NK-92 treated with Interleukin-12 subunit alpha and Interleukin-12 subunit beta, amount 100 ng/mL, for 24 hours (cell line): ENCODE results near the gene RASSF4.

ENCODE experiments used
- DNase-seq: peaks from one replicate; lab custom pipeline; 2025; lab: John Stamatoyannopoulos, UW

The RASSF4 gene

DNA sequence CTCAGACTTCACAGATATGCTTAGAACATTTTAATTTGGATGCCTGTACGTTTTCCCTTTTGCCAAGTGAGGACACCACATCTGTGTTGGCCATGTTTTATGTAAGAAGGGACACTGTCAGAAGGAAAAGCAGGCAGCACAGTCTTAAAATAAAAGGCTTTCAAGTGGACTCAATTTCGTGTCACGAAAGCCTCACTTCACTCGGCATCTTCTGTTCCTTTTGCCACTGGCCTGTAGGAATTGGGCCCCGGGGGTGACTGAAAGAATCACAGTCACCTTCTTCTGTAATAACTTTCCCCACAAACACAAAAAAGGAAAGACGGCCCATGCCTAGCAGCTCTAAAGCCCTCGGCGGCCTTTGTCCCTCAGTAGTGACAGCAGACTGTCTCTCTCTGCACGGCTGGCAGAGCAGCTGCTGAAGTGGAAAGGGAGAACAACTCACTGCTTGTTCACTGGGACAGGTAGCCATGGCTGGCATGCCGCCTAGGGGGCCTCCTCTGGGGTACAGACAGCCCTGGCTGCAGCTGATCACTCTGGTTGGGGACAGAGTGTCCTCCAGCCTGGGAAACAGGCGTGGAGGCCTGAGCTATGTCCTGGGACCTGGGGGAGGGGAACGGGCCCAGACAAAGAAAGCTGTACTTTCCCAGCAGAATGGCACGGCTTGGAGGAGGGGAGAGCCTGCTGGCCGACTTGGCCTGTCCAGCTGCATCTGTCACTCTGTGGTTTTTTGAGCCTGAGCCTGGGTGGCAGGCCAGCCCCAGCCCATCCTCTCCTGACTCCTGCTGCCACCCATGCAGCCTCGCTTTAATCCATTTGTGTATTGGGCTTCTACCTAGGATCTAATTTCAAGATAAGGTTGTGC is 4.4 kb downstream of the RASSF4 start:
- no peak for DNase-seq

- no peak for DNase-seq
Measured at GRCh38 chr10:44965104-44965503, 5.5 kb downstream of the RASSF4 start.

DNA sequence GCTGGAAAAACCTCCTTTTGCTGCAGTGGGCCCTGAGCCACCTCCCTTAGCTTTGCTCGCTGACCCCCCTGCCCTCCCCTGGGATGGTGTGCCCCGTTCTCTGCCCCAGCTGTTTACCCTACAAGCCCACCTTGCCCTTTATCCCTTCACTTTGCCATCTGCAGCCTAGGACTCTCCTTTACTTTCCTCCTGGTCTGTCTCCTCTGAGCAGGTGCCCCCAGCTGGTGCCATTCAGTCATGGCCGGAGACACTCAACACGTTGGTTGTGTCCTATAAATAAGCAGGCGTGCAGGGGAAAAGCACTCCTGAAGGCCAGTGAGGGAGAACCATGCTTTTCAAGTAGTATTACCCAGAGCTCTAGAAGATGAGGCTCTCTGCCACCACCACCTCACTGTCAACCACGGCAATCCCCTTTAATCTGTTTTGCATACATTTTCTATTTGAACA is 6.1 kb downstream of the RASSF4 start:
- no peak for DNase-seq

GRCh38 chr10:44966129-44966815 is 6.7 kb downstream of the RASSF4 start:
- DNase-seq = no peak

DNA sequence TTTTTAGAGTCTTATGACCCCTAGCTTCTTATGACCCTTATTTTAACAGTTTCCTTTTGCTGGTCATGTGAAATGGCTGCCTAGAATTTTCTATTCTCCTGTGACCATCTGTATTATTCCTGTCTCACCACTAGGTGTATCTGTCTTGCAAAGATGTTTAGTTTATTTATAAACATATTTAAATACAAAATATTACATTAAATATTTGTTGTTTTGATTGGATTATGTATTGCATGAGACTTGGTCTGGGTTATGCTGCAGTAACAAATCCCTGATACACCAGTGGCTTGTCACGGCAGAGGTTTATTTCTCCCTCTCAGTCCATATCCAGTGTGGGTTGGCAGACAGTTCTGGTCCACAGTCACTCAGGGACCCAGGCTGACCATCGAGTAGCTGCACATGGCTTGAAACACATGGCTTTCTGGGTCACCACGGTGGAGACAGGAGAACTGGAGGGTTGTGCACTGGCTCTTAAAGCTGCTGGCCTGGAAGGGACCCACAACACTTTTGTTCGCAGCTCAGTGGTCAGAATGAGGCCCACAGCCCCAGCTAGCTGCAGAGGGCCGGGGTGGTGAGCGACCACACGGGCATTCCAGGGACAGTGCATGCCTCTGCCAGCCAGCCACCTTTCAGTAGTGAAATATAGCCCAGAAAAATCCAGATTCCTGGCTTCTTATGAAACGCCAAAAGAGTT is 7.4 kb downstream of the RASSF4 start:
- no peak for DNase-seq

GRCh38 chr10:44967616-44968015 is 8.0 kb downstream of the RASSF4 start:
- no peak for DNase-seq

DNA sequence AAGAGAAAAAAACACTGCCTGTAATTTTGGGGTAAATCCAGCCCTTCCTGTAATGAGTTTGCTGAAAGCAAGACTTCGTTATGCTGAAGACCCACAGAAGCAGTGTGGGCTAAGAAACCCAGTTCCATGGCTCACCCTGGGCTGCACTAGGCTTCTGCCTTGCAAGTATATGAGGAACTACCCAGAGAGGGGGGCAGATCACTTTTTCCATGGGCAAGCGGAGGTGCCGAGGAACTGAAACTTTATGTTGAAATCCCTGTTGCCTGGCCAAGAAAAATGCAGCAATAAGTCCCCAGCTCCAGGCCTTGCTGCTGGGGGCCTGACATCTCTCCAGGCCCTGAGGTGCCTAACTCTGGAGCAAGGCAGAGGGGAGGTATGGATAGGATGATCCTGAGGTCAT is 8.5 kb downstream of the RASSF4 start:
- DNase-seq = peak; percentile 57

DNA sequence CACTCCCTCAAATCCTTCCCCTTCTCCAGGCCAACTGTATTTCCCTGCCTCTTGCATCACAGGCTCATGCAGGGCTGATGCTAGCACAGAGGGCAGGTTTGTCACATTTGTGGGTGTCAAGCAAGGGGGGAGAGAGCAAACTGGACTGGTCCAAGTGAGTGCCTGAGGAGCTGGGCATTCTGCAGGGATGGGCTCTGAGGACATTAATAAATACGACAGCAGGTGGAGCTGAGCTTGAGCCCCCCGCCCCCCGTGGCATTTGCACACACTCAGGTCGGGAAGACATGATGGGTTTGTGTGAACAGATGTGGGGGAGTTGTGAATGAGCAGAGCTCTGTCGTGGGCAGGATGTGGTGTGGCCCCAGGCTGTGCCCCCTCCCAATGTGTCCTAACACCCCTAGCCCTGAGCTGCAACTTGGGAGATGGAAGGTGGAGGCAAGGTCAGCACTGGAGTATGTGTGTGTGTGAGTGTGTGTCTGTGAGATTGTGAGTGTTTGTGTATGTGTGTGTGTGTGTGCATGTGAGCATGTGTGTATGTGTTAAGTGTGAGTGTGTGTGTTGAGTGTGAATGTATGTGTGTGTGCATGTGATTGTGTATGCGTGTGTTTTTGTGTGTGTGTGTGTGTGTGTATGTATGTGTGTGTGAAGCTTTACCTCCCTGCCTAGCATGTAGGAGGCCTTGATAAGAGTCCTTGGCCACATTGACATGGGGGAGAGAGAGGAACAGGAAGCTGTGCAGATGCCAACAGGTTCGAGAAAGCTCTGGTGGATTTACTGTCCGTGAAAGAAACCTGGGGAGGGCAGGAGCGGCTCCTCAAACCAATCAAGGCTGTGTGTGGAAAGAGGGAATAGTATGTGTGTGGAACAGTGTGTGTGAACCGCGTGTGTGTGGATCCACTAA is 9.1 kb downstream of the RASSF4 start:
- DNase-seq = peak; percentile 77

- DNase-seq = no peak
Measured at GRCh38 chr10:44969854-44970253, 10.3 kb downstream of the RASSF4 start.

DNA sequence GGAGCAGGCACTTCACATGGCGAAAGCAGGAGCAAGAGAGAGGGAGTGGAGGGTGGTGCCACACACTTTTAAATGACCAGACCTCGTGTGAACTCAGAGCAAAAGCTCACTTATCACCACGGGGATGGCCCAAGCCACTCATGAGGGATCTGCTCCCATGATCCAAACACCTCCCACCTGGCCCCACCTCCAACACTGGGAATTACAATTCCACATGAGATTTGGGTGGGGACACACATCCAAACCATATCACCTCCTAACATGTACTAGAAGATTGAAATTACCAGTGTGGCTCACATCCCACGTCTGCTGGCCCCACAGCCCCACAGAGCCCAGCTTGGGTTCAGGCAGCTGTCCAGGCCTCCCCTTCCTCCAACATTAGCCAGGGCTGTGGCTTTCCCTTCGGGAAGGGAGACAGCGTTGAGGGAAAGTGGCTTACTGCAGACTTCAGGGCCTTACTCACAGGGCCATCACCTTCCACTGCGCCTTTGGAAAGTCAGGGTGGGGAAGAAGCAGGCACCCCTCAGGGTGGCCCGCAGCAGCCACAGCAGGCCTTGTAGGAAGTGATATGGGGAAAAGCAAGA is 11.3 kb downstream of the RASSF4 start:
- DNase-seq = no peak

DNA sequence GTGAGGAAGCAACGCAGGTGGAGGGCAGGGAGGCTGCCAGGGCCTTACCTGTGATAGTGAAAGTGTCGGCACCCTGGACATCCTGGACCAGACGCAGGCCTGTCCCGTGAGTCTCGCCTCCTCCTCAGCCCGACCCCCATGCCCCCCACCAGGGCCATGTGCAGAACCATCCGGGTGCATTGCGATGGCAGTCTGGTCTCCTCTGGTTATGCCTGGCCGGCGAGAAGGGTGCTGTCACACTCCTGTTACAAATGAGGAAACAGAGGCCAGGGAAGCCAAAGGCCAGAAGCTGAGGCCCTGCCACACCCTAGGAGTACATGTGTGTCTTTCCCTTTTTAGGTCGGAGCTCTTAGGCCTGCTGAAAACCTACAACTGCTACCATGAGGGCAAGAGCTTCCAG is 11.8 kb downstream of the RASSF4 start:
- no peak for DNase-seq

- no peak for DNase-seq
Measured at GRCh38 chr10:44971935-44972757, 12.5 kb downstream of the RASSF4 start.

DNA sequence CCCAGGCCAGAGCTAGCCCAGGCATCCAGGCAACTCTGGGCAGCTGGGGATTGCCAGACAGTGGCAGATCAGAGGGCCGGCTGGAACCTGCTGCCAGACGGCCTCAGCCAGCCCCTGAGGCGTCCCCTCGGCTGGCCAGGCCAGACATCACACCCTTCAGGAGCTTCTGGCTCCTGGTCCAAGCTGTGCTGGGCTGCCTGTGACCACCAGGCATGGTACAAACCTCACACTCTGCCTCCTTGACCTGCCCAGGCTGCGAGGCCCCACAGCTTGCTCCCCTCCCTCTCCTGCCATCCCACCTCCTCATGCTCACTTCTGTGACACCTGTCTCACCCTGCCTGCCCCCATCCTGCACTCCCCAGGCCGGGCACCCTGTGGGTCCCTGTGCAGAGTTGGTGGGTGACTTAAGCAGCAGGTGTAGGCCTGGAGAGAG is 13.3 kb downstream of the RASSF4 start:
- no peak for DNase-seq

GRCh38 chr10:44973323-44974081 is 13.9 kb downstream of the RASSF4 start:
- DNase-seq = no peak

- no peak for DNase-seq
Measured at GRCh38 chr10:44974082-44974627, 14.6 kb downstream of the RASSF4 start.

GRCh38 chr10:44974628-44975430 is 15.2 kb downstream of the RASSF4 start:
- DNase-seq = peak; percentile 43

DNA sequence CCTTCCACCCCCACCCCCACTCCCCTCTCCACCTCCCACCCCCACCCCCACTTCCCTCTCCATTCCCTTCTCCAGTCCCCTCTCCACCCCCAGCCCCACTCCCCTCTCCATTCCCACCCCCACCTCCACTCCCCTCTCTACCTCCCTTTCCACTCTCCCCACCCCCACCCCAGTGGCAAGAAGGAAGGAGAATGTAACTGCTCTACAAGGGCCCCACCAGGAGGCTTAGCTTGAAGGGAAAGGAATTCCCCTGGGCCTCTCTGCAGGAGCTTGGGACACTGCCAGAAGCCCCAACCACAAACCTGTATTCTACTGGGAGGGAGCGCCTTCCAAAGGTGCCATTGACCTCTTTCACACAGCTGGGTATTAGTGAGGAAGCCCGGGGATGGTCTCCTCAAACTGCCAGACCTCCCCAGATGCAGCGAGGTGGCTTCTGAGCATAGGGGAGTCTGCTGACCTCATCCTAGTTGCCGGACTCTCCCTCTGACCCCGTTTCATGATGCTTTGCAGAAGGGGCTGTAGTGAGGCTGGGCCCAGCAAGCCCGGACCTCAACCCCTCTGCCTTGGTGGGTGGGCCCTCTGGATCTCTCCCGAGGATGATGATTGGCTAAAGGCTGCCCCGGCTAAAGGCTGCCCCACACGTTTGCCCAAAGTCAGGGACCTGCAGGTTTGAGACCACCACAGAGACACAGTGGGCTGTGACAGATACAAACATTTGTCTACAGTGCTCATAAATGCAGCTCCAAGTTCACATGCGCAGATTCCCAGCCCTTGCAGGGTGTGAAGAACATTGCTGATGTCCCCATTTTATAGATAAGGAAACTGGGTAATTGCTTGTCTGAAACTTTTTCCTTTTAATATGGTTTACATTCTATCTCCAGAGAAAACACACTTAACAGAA is 16.1 kb downstream of the RASSF4 start:
- DNase-seq = no peak
